ENCODE data around the gene GALNT17.

GALNT17 gene

DNA sequence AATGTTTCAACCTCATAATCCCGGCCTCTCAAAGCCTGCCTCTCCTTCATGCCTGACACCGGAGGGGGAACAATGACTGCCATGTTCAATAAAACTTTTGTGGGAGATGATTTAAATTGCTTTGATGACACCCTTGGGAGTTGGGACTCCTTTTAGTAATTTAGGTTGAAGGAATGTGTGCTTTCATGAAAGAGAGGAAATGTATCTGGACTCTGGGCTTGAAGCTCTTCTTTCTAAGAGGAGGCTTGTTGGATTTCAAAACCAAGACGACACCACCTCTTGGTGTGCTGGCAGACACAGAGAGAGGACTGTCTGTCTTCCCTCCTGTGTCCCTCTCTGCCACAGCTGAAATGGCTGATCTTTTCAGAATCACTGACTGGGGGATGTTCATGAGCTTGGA is 168.1 kb downstream of the GALNT17 start:
- no peak for TF ChIP-seq Cebpa-rat (IDR thresholded peaks at IDR 0.05)
- no peak overlapping the region for H3K4me2 ChIP-seq
- no peaks in the 10 kb centered on the region for H3K9me3 ChIP-seq (replicated peaks in 1 of 11)
- no peaks in the 10 kb centered on the region for H3K36me3 ChIP-seq
- H4K20me1 ChIP-seq: no peaks in the 10 kb centered on the region
- H3K9ac ChIP-seq: no peak overlapping the region
- no peak overlapping the region for H3K27ac ChIP-seq
- no peaks in the 10 kb centered on the region for H3K27me3 ChIP-seq
- no peaks in the 10 kb centered on the region for H3K4me1 ChIP-seq
- no peak overlapping the region for H3K4me3 ChIP-seq

DNA sequence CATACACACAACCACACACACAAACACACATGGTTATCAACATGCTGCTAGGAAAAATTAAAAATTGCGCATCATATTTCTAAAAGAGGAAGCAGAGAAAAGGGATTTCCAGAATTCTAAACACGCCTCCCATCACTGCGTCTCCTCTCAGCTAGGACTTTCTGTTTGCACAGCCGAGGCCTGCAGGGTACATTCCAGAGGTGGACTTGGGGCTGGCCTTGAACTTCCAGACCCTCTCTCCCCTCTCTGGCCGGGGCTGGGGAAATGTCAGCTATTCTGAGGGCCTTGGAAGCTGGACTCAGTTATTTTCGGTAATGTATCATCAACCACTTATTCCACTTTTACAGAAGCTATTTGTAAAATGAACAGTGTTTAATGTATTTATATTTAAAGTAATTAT is 168.7 kb downstream of the GALNT17 start:
- Histone ChIP-seq H3K9ac (no peak overlapping the region), H4K20me1 (no peaks in the 10 kb centered on the region), H3K9me3 (replicated peaks in 1 of 11) (no peaks in the 10 kb centered on the region), H3K36me3 (no peaks in the 10 kb centered on the region), H3K27ac (no peak overlapping the region), H3K4me3 (no peak overlapping the region), H3K4me2 (no peak overlapping the region), H3K27me3 (no peaks in the 10 kb centered on the region), H3K4me1 (no peaks in the 10 kb centered on the region)
- no peak for TF ChIP-seq Cebpa-rat (IDR thresholded peaks at IDR 0.05)

DNA sequence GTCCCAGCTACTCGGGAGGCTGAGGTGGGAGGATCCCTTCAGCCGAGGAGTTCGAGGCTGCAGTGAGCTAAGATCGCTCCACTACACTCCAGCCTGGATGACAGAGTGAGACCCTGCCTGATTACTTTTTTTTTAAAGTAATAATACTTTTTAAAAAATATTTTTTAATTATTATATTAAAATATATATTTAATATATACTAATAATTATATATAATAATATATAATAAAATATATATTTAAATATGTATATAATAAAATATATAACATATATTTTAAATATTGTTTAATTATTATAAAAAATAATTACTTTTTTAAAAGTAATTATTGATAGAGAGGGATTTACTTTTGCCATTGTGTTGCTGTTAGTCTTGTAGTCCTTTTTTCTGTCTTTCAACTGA is 169.2 kb downstream of the GALNT17 start:
- Histone ChIP-seq H3K27ac (no peak overlapping the region), H3K27me3 (no peaks in the 10 kb centered on the region), H4K20me1 (no peaks in the 10 kb centered on the region), H3K9me3 (replicated peaks in 1 of 11) (no peaks in the 10 kb centered on the region), H3K4me3 (no peak overlapping the region), H3K36me3 (no peaks in the 10 kb centered on the region), H3K4me2 (no peak overlapping the region), H3K4me1 (no peaks in the 10 kb centered on the region), H3K9ac (no peak overlapping the region)
- no peak for TF ChIP-seq Cebpa-rat (IDR thresholded peaks at IDR 0.05)

DNA sequence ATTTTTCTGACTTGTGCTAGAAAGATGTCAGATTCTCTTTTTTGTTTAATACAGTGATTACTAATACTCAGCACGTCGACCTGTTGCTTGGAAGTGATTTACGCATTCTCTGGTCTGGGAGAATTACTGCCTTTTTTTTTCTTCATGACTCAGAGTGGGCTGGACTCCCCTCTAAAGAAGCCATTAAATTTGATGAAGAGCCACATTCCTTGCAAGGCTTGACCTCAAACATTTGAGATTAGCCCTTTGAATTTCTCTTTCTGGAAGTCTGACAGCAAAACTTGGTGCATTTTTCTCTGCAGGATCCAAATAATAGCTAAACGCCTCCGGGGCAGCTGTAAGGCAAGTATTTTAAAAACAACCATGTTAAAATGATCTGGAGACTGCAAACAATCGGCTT is 171.6 kb downstream of the GALNT17 start:
- no peak for TF ChIP-seq Cebpa-rat (IDR thresholded peaks at IDR 0.05)
- H4K20me1 ChIP-seq: peaks cover 0 to 3% (median 0%) of the 10 kb centered on the region in 11 experiments; a peak in 1 of 22 replicates
- no peaks in the 10 kb centered on the region for H3K36me3 ChIP-seq
- H3K27ac ChIP-seq: no peak overlapping the region
- H3K4me2 ChIP-seq: no peak overlapping the region
- no peak overlapping the region for H3K4me3 ChIP-seq
- H3K9ac ChIP-seq: no peak overlapping the region
- peaks cover 0 to 20% (median 7%) of the 10 kb centered on the region in 10 experiments; a peak in 10 of 20 replicates for H3K4me1 ChIP-seq
- H3K27me3 ChIP-seq: no peaks in the 10 kb centered on the region
- no peaks in the 10 kb centered on the region for H3K9me3 ChIP-seq (replicated peaks in 1 of 11)

DNA sequence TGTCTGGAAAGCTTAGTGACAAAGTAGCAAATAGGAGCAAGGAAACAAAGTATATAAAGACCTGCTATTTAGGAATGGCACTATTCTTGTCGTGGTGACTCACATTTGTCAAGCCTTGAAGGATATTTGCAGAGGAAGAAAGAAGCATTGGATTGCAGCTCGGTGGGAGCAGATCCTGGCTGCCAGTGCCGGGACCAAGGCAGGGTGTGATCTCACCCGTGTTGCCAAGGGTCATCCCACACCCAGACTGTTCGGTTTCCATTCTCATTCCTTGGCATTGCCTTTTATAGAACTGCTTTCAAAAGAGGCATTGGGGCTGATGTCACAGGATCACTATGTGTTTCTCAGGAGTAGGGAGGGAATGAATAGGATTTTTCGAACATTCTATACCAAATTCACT is 176.2 kb downstream of the GALNT17 start:
- no peaks in the 10 kb centered on the region for H3K36me3 ChIP-seq
- peaks cover 0 to 26% (median 7%) of the 10 kb centered on the region in 10 experiments; a peak in 10 of 20 replicates for H3K4me1 ChIP-seq
- no peak for TF ChIP-seq Cebpa-rat (IDR thresholded peaks at IDR 0.05)
- no peak overlapping the region for H3K9ac ChIP-seq
- no peaks in the 10 kb centered on the region for H3K9me3 ChIP-seq (replicated peaks in 1 of 11)
- peak overlapping the region in 5 of 11 experiments; percentile 63 to 93 (median 75); a peak in 10 of 22 replicates for H3K4me2 ChIP-seq
- no peak overlapping the region for H3K4me3 ChIP-seq
- no peaks in the 10 kb centered on the region for H3K27me3 ChIP-seq
- peak overlapping the region in 1 of 11 experiments; percentile 21; a peak in 1 of 22 replicates for H3K27ac ChIP-seq
- peaks cover 0 to 3% (median 0%) of the 10 kb centered on the region in 11 experiments; a peak in 1 of 22 replicates for H4K20me1 ChIP-seq

DNA sequence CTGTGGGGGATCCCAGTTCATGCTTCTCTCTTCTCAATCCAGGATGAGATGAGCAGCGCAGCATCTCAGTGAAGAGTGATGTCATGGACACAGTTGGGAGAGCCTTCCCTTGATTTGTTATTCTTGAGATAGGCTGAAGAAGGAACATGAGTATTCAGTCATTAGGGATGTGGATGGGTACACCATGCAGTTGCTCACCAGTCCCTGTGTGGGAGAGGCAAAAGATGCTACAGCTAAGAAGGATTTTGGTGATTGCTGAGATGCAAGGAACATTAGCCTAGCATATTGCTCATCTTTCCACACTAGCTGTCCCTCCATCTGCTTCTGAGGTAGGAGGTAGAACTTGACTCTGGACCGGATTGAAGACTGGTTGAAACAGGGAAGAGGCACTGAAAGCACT is 179.6 kb downstream of the GALNT17 start:
- Histone ChIP-seq H3K4me2 (no peak overlapping the region), H3K4me3 (no peak overlapping the region), H4K20me1 (peaks cover 0 to 3% (median 0%) of the 10 kb centered on the region in 11 experiments; a peak in 1 of 22 replicates), H3K9me3 (replicated peaks in 1 of 11) (peaks cover 13 to 21% (median 16%) of the 10 kb centered on the region in 11 experiments; a peak in 18 of 22 replicates), H3K27ac (no peak overlapping the region), H3K4me1 (peaks cover 0 to 25% (median 7%) of the 10 kb centered on the region in 10 experiments; a peak in 10 of 20 replicates), H3K36me3 (no peaks in the 10 kb centered on the region), H3K27me3 (no peaks in the 10 kb centered on the region), H3K9ac (no peak overlapping the region)
- no peak for TF ChIP-seq Cebpa-rat (IDR thresholded peaks at IDR 0.05)

DNA sequence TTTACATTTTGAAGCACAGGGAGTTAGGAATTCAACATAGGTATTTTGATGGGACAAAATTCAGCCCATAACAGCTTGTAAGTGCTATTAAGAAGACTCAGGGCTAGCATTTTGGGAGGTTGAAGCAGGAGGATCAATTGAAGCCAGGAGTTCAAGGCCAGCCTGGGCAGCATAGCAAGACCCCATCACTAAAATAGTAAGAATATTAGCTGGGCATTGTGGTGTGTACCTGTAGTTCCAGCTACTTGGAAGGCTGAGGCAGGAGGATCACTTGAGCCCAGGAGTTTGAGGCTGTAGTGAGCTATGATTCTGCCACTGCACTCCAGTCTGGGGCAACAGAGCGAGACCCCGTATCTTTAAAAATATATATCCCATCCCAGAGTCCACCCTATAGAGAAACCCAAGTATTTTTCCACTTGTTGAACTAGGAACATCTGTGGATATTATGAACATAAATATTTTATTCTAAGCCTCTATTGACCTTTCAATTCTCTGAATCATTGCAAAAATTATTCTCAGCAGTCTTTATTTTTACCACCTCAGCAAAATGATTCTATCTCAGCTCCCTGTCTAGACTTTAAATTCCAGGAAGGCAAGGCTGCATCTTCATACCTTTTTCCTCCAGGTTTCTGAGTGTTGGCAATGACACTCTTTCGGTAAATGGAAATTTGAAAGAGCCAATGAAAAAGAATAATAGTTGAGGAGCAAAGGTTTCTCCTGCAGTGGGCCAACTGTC is 181.0 kb downstream of the GALNT17 start:
- H3K36me3 ChIP-seq: no peaks in the 10 kb centered on the region
- no peaks in the 10 kb centered on the region for H3K27me3 ChIP-seq
- no peak overlapping the region for H3K27ac ChIP-seq
- H3K9ac ChIP-seq: no peak overlapping the region
- peaks cover 0 to 1% (median 0%) of the 10 kb centered on the region in 11 experiments; a peak in 1 of 22 replicates for H4K20me1 ChIP-seq
- no peak overlapping the region for H3K4me2 ChIP-seq
- no peak overlapping the region for H3K4me3 ChIP-seq
- peaks cover 13 to 21% (median 16%) of the 10 kb centered on the region in 11 experiments; a peak in 18 of 22 replicates for H3K9me3 ChIP-seq (replicated peaks in 1 of 11)
- peaks cover 0 to 13% (median 4%) of the 10 kb centered on the region in 10 experiments; a peak in 10 of 20 replicates for H3K4me1 ChIP-seq
- TF ChIP-seq Cebpa-rat (IDR thresholded peaks at IDR 0.05): no peak

DNA sequence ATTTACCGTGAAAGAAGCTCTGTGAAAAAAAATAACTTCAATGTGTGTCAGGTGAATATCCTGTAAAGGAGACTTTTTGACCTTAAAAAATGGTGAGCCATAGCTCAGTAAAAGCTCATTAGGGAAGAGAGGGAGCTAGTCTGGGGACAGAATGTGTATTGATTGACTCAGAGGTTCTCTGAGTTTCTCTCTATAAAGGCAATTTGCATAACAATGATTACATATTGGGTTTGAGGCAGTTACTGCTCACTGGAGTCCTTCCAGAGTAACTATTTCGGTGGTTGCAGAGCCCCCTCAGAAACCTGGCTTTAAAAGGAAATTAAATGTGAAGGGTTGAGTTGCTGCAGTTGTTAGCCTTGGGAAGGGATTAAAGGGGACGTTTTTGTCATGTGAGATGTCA is 181.6 kb downstream of the GALNT17 start:
- Histone ChIP-seq H3K4me2 (no peak overlapping the region), H3K4me3 (no peak overlapping the region)

DNA sequence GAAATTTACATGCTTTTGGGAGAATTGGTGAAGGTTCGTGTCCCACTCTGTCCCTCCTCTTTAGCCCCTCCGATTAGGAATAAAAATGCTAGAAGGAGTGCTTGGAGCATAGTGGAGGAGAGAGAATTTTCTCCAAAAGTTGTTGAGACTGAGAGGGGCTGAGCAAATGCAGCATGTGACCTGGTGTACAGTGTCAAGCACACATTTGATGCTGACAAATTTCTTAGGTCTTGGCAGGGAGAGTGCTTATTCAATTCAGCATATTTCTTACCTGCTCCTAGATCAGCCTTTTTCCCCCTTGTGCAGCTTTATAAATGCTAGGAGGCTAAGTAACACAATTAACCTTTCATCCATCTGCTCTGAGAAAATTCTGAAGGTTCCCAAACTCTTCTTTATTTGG is 189.0 kb downstream of the GALNT17 start:
- no peaks in the 10 kb centered on the region for H3K4me1 ChIP-seq
- H3K9me3 ChIP-seq (replicated peaks in 1 of 11): peaks cover under 1 to 16% (median 5%) of the 10 kb centered on the region in 11 experiments; a peak in 14 of 22 replicates
- H3K4me2 ChIP-seq: no peak overlapping the region
- H3K27ac ChIP-seq: no peak overlapping the region
- H3K36me3 ChIP-seq: no peaks in the 10 kb centered on the region
- TF ChIP-seq Cebpa-rat (IDR thresholded peaks at IDR 0.05): no peak
- H3K4me3 ChIP-seq: no peak overlapping the region
- H3K27me3 ChIP-seq: no peaks in the 10 kb centered on the region
- no peaks in the 10 kb centered on the region for H4K20me1 ChIP-seq
- no peak overlapping the region for H3K9ac ChIP-seq

More for the DNA sequence above, 181.6 kb downstream of the GALNT17 start:
- H3K27me3 ChIP-seq: no peaks in the 10 kb centered on the region
- no peaks in the 10 kb centered on the region for H4K20me1 ChIP-seq
- peaks cover 13 to 21% (median 16%) of the 10 kb centered on the region in 11 experiments; a peak in 18 of 22 replicates for H3K9me3 ChIP-seq (replicated peaks in 1 of 11)
- TF ChIP-seq Cebpa-rat (IDR thresholded peaks at IDR 0.05): no peak
- no peak overlapping the region for H3K27ac ChIP-seq
- peaks cover 0 to 6% (median 0%) of the 10 kb centered on the region in 10 experiments; a peak in 6 of 20 replicates for H3K4me1 ChIP-seq
- no peaks in the 10 kb centered on the region for H3K36me3 ChIP-seq
- no peak overlapping the region for H3K9ac ChIP-seq

Data from BLaER1 treated with 17β-estradiol and CSF1 and Interleukin-3, amounts not matched to agents 10 nM and 100 nM (cell line).